HG03280 (cell line): ENCODE measurements around the gene DIP2C.

Source experiments
- ATAC-seq: cut with Tn5 transposase; IDR thresholded peaks from one replicate; pipeline ENCODE4 v1.9.1; 2021; ENCODE audit warnings: mild to moderate bottlenecking, moderate library complexity; ENCODE audit not compliant: unreplicated experiment

Gene DIP2C

DNA sequence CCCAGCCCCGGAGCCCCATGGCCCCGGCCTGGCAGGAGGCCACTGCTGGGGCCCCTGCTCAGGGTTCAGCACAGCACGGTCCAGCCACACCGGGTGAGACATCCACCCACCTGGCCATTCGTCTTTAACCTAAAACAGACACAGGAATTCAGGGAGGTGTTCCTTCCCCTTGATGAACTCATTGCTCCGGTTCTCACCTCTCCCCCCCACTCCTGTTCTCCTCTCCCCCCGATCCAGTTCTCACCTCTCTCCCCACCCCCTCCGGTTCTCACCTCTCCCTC is 129.8 kb downstream of the DIP2C start:
- no peak for ATAC-seq

- ATAC-seq = no peak
These were observed 130.3 kb downstream of the DIP2C start for GRCh38 chr10:558891-559766.

GRCh38 chr10:558364-558763 is 131.1 kb downstream of the DIP2C start:
- ATAC-seq = no peak

DNA sequence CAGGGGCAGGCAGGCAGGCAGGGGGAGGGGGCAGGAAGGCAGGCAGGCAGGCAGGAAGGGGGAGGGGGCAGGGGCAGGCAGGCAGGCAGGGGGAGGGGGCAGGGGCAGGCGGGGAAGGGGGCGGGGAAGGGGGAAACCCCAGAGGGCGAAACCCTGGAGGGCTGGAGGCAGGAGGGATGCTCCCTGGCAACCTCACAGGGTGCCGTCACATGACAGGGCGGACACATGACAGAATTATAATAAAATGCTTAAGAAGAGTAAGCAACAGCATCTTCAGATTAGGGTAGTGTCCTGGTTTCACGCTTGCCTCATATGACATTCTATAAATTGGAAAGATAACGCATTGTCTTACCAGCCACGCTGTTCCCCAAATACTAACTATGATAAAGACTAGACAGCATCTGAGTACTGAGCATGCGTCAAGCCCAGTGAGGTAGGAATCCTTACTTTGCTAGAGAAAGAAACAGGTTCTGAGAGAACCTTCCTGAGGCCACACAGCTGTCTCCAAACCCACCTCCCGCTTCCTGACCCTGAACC is 131.6 kb downstream of the DIP2C start:
- ATAC-seq = no peak

DNA sequence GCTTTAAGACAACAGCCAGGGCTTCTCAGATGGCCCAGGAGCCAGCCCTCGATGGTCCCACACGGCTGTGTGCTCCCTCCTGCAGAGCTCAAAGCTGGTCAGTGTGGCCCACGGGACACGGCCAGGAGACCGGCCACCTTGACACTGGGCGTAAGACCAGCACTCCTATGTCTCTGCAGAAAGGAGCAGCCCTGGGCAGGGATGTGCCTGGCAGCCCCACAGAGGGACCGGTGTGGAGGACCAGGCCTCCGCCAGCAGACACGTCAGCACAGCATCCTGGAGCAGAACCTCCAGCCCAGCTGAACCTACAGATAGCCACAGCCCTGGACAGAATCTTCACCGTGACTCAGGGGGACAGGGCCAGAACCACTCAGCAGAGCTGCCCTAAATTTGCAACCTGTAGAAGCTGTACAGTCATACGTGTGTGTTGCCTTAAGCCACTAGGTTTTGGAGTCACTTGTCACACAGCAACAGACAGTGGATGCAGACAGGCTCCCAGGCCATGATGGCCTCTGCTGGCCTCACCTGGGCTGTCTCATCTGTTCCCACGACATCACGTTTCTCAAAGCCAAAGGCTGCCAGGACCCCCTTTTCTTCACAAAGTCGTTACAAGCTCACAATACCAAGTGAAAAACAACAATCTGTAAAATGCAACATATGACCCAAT is 132.4 kb downstream of the DIP2C start:
- ATAC-seq = no peak

DNA sequence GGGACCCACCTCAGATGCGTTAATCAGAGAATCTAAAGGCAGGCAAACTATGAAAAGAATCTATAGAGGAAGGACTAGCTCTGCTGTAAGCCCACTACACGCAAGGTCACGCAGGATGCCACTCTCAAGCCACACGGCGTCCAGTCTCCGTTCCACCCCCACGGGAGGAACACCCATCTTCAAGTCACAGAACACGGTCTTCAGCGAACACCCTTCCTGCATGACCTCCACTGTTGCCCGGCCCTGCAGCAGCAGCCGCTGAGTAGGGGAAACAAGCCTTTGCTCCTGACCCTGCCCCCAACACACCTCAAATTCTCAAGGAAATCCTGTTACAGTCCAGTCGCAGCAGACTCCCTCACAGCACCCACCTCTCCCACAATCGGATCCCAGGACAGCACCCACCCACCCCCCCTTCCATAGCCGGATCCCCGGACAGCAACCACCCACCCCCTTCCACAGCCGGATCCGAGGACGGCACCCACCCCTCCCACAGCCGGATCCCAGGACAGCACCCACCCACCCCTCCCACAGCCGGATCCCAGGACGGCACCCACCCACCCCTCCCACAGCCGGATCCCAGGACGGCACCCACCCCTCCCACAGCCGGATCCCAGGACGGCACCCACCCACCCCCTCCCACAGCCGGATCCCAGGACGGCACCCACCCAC is 133.7 kb downstream of the DIP2C start:
- ATAC-seq = no peak

DNA sequence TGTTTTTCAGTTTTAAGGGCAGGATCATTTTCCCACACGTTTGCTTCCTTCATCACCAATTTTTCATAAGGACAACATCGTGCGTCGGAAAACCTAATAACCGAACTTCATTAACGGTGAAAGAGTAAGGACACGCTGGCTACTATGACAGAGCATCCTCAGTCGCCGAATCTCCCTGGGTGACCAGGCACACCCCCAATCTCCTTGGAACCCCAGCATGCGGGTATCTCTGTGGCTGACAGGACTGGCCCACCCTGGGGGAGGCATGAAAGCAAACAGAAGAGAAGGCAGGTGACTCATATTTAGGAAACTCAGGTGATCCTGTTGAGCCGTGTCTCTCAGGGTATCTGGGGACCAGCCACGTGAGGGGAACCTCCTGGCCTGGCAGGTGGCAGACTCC is 134.2 kb downstream of the DIP2C start:
- ATAC-seq = no peak

GRCh38 chr10:554182-554848 is 135.2 kb downstream of the DIP2C start:
- ATAC-seq = no peak

GRCh38 chr10:553233-553632 is 136.2 kb downstream of the DIP2C start:
- no peak for ATAC-seq

DNA sequence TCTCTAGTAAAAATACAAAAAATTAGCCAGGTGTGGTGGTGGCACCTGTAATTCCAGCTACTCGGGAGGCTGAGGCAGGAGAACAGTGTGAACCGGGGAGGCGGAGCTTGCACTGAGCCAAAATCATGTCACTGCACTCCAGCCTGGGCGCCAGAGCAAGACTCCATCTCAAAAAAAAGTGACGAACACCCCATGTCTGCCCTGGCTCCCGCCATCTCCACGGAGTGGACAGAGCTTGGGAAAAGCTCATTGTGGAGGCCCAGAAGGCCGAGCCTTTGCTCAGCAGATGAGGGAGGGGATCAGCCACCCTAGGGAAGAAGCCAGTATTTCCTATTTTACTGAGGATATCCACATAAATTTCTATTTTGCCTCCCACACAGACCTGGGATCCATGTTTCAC is 136.8 kb downstream of the DIP2C start:
- no peak for ATAC-seq

- ATAC-seq = no peak
These were observed 137.9 kb downstream of the DIP2C start for GRCh38 chr10:551373-552252.

DNA sequence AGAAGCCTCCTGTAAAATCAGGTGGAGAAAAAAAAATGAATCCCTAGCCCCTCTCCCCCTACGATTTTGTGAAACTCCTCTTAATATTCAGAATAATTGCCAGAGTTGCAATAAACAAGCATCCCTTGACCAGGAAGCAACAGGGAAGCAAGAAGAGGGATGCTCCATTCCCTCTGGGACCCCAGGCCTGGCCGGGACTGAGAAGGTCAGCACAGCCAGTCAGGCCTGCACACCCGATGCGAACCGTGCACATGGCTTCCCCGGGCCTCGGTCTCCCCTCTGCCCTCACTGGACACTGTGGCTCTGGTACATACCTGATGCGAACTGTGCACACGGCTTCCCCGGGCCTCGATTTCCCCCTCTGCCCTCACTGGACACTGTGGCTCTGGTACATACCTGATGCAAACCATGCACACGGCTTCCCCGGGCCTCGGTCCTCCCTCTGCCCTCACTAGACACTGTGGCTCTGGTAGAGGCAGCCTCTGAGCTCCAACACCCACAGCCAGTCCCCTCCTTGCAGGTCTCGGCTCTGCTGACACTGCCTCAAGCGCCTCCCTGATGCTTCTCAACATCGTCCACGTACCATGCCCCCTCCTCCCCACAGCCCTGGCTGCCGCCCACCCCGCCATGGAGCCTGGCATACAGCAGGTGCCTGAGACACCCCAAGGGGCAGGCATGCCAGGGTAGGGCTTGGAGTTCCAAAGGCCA is 138.6 kb downstream of the DIP2C start:
- no peak for ATAC-seq

DNA sequence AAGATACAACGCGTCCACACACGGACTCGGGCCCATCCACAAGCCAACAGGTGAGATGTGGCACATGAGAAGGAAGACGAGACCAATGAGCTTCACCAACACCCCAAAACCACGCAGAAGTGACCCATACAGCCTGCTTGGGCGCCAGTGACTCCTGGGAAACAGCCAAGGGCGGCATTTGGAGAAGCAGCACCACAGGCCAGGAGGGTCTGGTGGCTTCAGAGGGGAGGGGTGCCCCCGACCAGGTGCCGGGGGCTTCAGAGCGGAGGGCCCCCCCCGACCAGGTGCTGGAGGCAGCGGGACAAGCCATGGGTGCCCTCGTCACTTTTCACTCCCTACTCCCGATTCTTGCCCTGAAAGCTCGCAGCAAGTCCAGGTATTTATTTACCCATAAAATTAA is 140.1 kb downstream of the DIP2C start:
- no peak for ATAC-seq

GRCh38 chr10:548238-548901 is 141.1 kb downstream of the DIP2C start:
- ATAC-seq = no peak

DNA sequence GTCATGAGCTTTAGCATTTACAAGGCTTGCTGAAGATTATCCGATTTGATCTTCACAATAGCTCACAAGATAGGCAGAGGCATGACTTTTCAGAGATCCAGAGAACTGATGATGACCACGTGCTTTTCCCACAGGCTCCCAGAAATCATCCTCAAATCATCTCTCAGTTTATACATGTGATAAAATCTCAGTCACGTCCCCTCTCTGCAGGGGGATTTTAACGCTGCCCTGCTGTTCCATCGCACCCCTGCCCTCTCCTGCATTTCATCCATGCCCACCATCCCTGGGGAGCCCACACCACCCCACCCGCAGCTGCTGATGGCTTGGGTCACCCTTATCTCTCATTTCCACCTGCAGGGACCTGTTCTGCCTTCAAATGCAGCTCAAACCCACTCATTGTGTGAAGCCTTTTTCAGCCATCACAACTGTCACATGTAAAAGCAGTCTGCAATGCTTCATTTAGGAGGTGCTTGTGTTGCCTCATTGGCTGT is 141.8 kb downstream of the DIP2C start:
- ATAC-seq = no peak

GRCh38 chr10:546971-547590 is 142.4 kb downstream of the DIP2C start:
- no peak for ATAC-seq

GRCh38 chr10:546451-546850 is 143.0 kb downstream of the DIP2C start:
- no peak for ATAC-seq
